ACHN (cell line): ENCODE data around the gene AMH.
"Not testable (repeated sequence)": the region's sequence is repeated elsewhere in the genome, so short reads cannot be mapped to it uniquely, and the experiment has no call there.

Experiments used
- DNase-seq: peaks from one replicate; pipeline ENCODE4 v3.0.0-alpha.2; 2015
- in situ Hi-C: cut with HindIII; loops from 2 replicates; pipeline ENCODE4 v1.10.0; 2017; ENCODE audit warnings: low sequenced_read_pairs, low pct_ligation_motif_present, low pct_unique_long_range_greater_than_20kb

The AMH gene

DNA sequence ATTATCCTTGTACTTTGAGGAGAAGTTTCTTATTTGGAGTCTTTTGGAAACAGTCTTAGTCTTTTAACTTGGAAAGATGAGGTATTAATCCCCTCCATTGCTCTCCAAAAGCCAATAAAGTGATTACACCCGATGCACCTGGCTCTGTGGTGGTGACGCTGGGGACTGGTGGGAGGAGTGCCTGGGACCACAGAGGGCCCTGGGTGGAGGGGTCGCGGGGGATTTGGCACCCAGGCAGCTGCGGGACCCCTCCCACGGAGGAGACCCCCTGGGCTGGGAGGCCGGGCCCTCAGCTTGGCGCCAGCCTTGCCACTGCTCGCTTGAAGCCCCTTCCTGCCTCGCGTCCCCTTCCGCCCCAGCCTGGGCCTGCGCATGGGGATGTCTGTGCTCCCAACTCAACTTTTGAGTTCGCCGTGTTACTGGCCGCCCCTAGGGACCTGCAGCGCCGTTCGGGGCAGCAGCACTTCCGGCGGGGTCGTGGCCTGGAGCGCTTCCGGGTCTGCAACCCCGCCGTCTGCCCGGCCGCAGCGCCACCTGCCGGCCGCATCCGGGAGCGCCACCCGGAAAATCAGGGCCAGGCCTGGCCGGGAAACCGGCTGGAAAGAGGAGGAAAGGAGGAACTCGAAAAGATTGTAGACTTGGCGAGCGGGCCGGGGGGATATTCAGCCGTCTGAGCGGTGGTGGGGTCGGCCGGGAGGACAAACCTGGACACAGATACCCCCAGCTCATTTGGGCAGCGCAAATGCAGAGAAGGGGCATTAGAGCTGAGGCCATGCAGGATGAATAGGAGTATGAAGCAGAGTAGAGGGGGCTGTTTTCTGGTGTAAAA lies 24.4 kb downstream of the AMH start:
- DNase-seq, result peak; percentile 65
- in situ Hi-C loops, result no loop called here

GRCh38 chr19:2274185-2274711 lies 25.1 kb downstream of the AMH start:
- no peak for DNase-seq
- in situ Hi-C loops, result no loop called here

- in situ Hi-C loops, result no loop called here
Measured at GRCh38 chr19:2274931-2275535, 25.9 kb downstream of the AMH start.

DNA sequence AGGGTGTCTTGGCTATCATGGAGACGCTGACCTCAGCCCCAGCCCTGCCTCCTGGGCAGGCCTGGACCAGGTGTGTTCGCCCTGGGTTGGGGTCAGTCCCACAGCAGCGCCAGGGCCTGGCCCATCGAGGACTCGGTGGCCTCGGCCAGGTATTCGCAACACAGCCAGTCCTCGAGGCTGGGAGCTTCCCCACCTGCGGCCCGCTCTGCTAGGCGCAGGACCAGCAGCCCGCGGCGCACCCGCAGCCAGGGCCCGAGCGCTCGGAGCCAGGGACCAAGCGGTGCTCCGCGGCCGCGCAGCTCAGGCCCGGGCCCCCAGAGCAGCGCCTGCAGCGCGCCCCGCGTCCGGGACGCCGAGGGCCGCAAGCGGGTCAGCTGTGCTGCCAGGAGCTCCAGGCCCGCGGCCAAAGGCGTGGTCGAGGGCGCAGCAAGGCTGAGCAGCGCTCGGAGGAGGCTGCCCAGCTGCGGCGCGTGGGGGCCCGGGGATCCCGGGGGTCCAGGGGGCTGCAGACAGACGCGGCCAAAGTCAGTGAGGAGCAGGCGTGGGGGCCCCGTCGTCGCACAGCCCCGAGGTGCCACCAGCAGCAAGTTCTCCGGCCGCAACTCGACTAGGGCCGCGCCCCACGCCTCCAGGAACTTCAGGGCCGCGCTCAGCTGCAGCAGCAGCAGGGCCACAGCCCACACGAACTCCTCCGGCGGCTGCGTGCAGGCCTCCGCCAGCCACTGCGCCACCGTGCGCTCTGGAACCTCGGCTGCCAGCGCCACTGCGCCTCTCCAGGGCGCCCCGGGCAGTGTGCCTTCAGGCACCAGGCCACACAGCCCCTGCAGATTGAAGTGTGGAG lies 26.7 kb downstream of the AMH start:
- no peak for DNase-seq
- in situ Hi-C loops, result no loop called here

More at GRCh38 chr19:2274931-2275535, 25.9 kb downstream of the AMH start:
- DNase-seq, result peak; percentile 59

GRCh38 chr19:2276429-2276986 lies 27.4 kb downstream of the AMH start:
- in situ Hi-C loops, result no loop called here
- no peak for DNase-seq

GRCh38 chr19:2277138-2277537 lies 28.0 kb downstream of the AMH start:
- in situ Hi-C loops, result no loop called here
- DNase-seq, result no peak

- in situ Hi-C loops, result no loop called here
- no peak for DNase-seq
Measured at GRCh38 chr19:2278459-2279158, 29.5 kb downstream of the AMH start.

DNA sequence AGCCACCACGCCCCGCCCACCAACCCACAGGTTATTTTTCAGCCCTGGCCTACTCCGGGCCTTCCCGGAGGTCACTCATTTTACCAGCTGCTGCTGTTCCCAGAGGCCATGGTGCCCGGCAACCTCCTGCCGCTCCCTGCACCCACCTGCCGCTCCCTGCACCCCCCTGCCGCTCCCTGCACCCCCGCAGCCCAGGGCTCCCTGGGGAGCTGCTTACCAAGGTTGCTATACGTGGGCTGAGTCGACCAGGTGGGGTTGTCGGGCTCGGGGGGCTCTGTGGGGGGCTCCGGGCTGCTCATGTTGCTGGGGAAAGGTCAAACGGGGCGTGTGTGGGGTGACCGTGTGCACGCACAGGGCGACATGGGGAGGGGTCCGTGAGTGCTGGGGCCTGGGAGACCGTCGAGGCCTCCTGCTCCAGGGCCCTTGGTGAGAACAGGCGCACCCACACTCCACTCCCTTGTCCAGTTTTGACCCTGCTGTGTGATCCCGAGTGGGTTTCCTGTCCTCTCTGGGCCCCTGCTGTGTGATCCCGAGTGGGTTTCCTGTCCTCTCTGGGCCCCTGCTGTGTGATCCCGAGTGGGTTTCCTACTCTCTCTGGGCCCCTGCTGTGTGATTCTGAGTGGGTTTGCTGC lies 31.6 kb downstream of the AMH start:
- in situ Hi-C loops, result no loop called here
- DNase-seq, result no peak

DNA sequence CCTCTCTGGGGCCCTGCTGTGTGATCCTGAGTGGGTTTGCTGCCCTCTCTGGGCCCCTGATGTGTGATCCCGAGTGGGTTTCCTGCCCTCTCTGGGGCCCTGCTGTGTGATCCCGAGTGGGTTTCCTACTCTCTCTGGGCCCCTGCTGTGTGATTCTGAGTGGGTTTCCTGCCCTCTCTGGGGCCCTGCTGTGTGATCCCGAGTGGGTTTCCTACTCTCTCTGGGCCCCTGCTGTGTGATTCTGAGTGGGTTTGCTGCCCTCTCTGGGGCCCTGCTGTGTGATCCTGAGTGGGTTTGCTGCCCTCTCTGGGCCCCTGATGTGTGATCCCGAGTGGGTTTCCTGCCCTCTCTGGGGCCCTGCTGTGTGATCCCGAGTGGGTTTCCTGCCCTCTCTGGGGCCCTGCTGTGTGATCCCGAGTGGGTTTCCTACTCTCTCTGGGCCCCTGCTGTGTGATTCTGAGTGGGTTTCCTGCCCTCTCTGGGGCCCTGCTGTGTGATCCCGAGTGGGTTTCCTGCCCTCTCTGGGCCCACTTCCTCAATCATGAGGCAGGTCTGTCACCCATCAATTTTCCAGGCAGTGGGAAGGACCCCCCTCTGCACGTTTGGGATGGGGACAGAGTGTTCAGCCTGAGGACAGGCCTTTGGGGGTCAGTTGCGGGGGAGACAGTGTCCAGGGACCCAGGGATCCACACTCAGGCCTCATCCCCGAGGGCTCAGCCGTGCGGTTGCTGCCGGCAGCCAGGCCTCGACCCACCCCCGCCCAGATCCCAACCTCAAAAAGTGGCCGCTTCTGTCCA lies 32.3 kb downstream of the AMH start:
- in situ Hi-C loops, DNase-seq: not testable (repeated sequence)

DNA sequence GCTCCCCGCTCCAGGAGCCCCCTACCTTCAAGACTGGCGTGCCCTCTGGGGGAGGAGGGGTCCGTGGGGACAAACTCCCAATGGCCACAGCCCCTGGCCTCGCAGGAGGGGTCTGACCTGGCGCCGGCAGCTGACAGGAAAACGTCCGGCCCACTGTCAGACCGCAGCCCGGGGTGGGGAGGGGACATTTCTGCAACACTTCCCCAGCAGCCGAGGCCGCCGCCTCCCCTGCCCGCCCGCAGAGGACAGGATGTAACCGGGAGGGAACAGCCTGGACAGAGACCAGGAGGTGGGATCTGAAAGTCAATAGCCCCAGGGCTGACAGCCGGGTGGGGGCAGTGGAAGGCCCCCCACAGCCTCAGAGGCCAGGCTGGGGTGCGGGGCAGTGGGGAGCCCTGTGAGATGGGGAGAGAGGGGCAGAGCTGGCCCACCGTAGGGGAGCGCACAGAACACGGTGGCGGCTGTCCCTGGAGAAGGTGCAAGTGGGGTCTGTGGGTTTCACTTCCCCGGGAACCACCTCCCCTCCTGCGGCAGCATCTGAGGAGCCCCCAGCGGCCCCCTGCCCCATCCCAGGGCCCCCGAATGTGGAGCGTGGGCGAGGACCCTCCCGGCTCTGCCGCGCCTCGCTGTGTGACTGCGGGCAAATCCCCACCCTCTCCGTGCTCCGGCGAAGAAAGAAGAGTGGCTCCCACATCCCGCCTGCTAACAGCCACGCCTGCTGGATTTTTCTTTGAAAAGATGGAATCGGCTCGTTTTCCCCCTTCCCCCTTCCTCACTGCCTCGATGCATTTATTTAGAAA lies 33.1 kb downstream of the AMH start, which contains the start of gene PEAK3:
Gene PEAK3, minus strand, starts transcription at position 114 of the 800 bp plus-strand sequence. CDS start 1,244 bp downstream, outside the sequence.
- in situ Hi-C loops, result no loop called here
- DNase-seq, result no peak

DNA sequence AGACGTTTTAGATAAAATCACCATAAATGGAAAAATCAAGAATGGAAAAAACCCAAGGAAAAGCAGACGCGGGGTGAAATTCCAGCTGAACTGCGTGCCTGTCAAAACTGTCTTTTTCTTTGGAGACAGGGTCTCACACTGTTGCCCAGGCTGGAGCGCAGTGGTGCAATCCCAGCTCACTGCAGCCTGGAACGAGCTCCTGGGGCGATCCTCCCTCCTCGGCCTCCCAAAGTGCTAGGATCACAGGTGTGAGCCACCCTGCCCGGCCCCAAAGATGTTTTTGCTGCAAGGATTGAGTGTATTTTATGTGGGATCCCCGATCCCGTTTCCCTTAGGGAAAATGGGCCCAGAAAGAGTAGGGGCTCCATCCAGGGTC lies 33.7 kb downstream of the AMH start:
- no peak for DNase-seq
- in situ Hi-C loops, result no loop called here

DNA sequence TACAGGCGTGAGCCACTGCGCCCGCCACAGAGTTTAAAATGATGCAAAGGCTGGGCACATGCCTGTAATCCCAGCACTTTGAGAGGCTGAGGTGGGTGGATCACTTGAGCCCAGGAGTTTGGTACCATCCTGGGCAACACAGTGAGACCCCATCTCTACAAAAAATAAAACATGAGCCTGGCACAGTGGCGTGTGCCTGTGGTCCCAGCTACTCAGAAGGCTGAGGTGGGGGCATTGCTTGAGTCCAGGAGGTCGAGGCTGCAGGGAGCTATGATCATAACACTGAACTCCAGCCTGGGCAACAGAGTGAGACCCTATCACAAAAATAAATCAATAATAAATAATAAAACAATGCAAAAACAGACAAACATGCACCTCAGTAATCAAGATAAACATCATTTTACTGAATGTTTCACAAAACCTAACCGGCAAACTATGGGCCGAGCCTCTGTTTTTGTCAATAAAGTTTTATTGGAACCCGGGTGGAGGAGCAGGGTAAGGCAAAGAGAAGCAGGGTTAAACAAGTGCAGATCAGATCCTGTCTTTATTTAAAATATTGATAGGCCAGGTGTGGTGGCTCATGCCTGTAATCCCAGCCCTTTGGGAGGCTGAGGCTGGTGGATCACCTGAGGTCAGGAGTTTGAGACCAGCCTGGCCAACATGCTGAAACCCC lies 34.8 kb downstream of the AMH start:
- in situ Hi-C loops, result no loop called here
- DNase-seq, result no peak

DNA sequence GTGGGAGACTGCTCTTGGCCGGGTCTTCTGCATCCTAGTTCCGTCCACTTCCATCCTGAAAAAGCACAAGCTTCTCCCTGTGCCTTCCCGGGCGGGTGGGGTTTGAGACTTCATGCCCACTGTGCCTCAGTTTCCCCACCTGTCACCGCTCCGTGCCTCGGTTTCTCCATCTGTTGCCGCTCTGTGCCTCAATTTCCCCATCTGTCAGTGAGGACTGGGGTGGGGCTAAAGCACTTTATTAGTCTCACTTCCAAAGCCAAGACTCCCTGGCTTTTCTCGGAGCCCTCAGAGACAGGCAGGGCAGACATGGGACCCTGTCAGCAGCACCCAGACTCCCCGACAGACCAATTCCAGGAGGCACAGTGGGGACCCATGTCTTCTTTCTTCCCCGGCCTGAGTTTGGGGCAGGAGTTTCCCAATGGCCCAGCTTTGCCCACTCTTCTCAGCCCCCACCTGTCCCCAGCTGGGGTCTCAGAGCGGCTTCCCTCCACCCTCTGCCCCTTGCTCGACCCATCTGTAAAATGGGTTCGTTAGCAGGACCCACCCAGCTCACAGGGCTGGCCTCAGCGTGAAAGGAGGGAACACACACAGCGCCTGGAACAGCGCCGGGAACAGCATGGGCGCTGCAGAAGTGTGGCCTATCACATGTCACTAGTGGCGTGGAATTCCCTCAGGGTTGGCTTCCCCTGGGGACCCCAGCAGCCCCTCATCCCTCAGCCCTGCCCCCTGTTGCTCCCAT lies 37.4 kb downstream of the AMH start:
- in situ Hi-C loops, result no loop called here
- DNase-seq, result no peak

DNA sequence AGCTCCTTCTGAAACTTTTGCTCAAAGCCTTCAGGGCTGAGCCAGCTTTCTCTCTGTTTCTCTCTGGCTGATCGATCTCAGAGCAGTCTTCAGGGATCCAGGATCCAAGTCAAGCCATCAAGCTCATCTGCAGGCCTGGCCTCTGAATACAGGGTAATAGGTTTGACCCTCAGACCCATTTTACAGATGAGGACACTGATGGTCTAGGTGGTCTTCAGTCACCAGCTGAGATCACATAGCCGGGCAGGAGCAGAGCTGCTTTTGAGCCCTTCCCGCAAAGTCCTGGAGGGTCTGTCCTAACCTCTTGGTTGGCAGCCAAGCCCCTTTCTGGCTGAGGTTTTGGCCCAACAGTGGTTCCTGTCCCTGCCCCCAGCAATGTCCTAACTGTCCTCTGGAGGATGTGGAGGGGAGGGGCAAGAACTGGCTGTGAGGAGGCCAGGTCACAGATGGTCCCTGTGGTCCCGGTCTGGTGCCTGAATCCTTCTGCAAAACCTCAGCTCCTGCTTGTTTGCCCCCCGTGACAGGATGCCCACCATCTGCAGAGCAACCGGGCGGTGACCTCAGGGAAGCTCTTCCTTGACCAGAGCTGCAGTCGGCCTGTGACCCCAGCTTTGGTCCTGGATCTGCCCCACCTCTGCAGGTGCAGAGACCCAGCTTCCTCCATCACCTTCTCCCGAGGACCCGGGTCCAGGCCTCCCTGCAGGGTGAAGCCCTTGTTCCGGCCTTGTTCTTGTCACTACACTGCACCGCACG lies 38.6 kb downstream of the AMH start:
- DNase-seq, result no peak
- in situ Hi-C loops, result no loop called here
